Fibroblast of skin of right biceps (primary cell): Measurements from ENCODE around the gene RAP1B.
A peak's percentile ranks its signal among the peaks of the same experiment; 100 is the strongest.
"Not testable (repeated sequence)": the region's sequence is repeated elsewhere in the genome, so short reads cannot be mapped to it uniquely, and the experiment has no call there.

ENCODE experiments used
- DNase-seq: peaks from one replicate; pipeline ENCODE4 v3.0.0-alpha.2; 2013

Gene RAP1B

GRCh38 chr12:68612697-68613096 is 2.0 kb downstream of the RAP1B start:
- DNase-seq: no peak

DNA sequence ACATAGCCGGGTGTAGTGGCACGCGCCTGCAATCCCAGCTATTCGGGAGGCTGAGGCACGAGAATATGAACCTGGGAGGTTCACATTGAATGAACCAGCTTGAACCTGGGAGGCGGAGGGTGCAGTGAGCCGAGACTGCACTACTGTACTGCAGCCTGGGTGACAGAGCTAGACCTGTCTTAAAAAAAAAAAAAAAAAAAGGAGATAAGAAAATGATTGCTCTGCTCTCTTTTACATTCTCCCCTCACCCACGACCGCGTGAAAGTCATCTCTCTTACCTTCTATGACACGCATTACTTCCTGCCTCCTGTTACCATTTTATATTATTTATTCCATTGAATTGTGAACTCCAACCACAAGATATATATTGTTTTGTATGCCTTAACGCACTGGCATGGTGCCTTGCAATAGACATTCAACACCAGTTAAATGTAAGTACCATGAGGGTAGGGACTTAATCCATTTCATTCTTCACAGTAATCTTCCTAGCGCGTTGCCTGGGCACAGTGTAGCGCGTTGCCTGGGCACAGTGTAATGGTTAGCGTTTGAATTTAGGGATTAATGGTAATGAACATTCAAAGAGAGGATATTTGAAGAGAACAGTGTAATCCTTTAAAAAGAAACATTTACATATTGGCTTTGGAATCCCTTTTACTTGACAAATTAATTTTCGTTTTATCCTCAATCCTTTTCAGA is 2.7 kb downstream of the RAP1B start:
- no peak for DNase-seq

DNA sequence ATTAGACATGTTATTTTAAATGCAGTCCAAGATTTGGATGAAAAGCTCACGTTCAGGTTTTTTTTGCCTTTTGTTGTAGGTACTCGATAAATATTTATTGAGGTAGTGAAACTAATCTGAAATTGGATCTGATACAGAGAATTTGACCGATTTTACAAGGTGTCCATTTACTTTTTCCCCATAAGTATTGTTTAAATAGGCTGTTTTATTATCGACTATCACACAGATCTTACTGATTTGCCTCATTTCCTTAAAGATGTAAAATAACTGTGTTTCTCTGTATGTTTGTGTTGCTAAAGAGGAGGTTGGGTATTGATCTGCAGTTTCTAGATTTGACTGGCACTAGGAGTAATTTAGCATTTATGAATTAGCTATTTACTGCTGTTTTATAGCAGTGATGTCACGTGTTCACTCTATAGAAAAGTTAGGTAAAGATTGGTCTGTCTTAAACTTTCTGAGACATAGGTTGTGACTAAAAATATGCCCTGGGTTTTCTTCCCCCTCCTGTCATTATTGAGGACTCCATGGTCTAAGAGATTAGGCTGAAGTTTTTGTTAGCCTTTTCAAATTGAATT is 3.5 kb downstream of the RAP1B start:
- DNase-seq: no peak

DNA sequence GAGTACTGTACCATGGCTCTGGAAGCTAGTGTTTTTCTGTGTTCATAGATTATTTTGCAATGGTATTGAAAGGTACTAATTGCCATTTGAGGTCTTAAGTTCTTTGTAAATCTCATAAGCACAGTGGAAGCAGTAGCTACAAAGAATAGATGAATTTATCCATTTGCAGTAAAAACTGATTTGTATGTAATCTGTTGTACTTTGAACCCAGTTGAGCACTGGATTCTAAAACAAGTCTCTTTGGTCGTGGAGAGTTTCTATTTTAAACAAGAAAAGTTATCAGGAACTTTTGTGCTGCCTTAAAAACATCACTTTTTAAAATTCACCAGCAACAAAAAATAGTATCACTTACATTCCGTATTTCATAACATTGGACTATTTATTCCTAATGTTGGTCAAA is 4.1 kb downstream of the RAP1B start:
- no peak for DNase-seq

DNA sequence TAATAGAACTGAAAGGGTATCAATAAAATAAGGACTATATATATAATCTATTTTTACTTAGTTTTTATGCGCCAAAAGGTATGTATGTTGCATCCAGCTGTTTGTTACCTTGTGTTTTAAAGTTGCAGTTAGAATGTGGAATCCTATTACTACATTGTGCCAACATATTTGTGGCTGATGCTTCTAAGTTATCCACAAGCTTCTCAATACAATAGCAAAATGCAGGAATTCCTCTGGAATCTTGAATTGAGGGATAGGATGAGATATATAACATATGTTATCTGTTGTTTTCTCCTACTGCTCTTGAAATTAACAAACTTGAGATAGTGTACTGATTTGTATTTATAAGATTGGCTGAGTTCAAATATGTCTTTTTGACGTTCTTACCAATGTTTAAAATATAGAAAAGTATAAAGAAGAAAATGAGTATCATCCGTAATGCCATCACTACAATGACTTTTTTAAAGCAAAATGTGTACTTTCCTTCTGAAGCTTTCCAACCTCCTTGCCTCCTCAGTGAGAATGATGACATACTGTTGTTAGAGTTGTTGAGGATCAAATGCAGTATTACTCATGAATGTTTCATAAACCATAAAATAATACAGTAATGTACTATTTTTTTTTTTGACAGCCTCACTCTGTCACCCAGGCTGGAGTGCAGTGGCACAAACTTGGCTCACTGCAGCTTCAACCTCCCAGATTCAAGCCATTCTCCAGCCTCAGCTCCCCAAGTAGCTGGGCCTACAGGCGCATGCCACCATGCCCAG is 6.6 kb downstream of the RAP1B start:
- DNase-seq: peak; percentile 77

GRCh38 chr12:68619541-68619940 is 8.8 kb downstream of the RAP1B start:
- DNase-seq: no peak

GRCh38 chr12:68620519-68621471 is 10.1 kb downstream of the RAP1B start:
- DNase-seq: no peak

- no peak for DNase-seq
Measured at GRCh38 chr12:68621472-68622081, 10.9 kb downstream of the RAP1B start.

DNA sequence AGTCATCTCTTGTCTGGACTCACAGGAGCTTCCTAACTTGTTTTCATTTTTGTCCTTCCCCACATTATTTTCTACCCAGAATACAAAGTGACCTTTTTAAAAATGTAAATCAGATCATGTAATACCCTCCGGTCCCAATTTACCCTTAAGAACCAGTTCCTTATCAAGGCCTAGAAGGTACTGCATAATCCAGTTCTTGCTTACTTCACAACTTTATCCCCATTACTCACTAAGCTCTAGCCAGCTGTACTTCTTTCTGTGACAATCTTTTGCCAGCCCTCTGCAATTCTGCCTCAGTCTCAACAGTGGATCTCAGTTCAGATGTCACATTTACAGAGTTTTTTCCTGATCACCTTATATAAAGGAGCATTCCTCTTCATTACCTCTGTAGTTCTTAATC is 11.6 kb downstream of the RAP1B start:
- DNase-seq: no peak

DNA sequence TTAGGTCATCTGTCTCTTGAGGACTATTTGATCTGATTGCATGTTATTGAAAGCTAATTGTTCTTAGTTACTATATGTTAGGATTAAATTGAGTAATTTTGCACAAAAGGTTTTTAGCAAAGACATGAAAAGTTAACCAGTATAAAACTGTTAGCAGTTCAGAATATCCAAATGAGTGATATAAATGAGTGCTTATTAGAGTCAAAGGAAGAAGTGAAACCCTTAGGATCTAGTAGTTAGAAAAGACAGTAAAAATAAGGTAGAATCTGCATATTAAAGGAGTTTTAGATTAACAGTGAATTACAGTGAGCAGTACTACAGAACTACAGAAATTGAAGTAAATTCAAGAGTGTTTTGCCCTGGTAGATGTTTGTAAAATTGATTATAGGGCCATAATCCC is 12.4 kb downstream of the RAP1B start:
- no peak for DNase-seq

- DNase-seq: peak; percentile 82
Measured at GRCh38 chr12:68623984-68624383, 13.3 kb downstream of the RAP1B start.

- no peak for DNase-seq
Measured at GRCh38 chr12:68624933-68625332, 14.2 kb downstream of the RAP1B start.

DNA sequence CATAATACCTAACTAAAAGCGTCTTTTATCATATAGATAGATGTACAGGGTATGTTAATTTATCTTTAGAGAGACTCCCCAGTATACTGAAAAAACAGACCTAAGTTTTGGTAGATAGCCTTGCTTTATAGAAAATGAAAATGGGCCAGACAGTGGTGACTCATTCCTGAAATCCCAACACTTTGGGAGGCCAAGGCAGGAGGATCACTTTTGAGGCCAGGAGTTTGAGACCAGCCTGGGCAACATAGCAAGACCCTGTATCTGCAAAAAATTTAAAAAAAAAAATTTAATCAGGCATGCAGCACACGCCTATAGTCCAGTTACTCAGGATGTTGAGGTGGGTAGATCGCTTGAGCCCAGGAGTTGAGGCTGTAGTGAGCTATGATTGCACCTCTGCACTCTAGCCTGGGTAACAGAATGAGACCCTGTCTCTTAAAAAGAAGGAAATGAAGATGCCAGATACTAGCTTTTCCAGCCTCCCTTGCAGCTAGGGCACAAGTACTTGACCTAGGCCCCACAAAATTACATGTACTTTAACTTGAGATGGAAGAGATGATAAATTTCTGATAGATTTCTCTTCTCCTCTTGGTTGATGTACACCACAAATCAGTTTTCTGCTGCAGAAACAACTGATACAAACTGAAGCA is 17.1 kb downstream of the RAP1B start:
- DNase-seq: no peak

DNA sequence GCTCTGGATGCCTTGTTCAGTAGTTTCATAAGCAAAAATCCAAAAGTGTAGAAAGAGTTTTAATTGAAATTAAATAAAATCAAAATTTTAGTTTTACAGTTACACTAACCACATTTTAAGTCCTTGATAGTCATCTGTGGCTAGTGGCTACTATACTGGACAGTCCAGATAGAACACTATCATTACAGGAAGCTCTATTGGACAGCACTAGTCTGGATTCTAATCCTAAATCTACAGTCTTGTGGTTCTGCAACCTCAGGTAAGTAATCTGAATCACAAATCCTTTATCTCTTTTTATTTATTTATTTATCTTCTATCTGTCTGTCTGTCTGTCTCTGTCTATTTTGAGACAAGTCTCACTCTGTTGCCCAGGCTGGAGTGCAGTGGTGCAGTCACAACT is 18.0 kb downstream of the RAP1B start:
- no peak for DNase-seq

DNA sequence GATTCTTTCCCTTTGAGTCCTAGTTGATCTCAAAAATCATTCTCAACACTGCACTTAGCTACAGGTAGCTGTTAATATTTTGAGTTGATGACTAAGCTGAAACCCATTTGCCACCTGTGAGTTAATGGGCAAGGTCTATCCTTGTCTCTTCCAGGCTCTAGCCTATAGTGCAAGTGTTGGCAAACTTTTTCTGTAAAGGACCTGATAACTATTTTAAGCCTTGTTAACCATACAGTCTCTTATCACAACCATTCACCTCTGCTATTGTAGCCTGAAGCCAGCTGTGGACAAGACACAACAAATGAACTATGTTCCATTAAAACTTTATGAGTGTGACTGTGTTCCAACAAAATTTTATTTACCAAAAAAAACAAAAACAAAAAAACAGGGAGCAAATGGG is 19.4 kb downstream of the RAP1B start:
- no peak for DNase-seq

GRCh38 chr12:68630598-68630997 is 19.9 kb downstream of the RAP1B start:
- DNase-seq: no peak

DNA sequence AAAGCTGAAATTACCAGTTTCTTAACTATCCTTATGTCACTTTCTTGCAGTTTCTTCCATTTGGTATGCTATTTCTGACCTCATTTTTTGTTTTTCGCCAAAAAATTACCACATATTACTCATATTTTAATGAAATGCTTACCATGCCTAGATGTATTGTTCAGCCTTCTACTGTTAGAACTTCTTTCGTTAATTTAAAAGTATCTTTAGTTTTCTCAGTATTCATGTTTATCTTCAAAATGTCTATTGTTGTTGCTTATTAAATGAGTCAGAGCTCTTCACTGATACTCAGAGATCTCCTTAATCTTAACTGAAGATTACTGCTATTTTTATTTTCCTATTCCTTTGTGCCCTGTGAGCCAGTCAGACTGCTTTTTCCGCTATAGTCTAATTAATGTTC is 20.5 kb downstream of the RAP1B start:
- DNase-seq: peak; percentile 50

- DNase-seq: no peak
Measured at GRCh38 chr12:68632486-68632885, 21.8 kb downstream of the RAP1B start.

- DNase-seq: no peak
Measured at GRCh38 chr12:68633614-68634558, 23.2 kb downstream of the RAP1B start.

GRCh38 chr12:68636268-68636667 is 25.6 kb downstream of the RAP1B start:
- DNase-seq: peak; percentile 31

DNA sequence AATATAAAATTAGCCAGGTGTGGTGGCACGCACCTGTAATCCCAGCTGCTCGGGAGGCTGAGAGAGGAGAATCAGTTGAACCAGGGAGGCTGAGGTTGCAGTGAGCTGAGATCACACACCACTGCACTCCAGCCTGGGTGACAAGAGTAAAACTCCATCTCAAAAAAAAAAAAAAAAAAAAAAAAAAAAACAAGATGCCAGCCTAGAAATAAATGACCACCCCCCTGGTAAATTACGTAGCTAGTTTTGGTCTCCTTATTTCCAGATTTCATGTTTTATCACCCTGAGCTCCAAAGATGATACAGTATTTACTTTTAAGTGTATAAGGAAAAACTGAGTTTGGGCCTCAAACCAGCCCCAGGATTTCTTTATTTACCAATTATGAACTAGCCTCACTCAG is 26.7 kb downstream of the RAP1B start:
- not testable (repeated sequence) for DNase-seq
